Measurements from ENCODE around the gene PA2G4.

GRCh38 chr12:56086608-56087007 is 17.8 kb upstream of the PA2G4 start:
- TF ChIP-seq CTCF (conservative IDR thresholded peaks at IDR 0.05 in 1 of 2, IDR thresholded peaks at IDR 0.05 in 1 of 2; ENCODE audit: low read depth in 1 of 2, low read length in 2 of 2) (no peak), EZH2 (IDR thresholded peaks at IDR 0.05; ENCODE audit: low read length, missing control alignments) (no peak)
